HEK293 (cell line): ENCODE results near the gene ZC3H4.

Experiments
- CTCF ChIA-PET: fragments of 350-600 bp; formaldehyde crosslinking; extraction: SDS; loops from one replicate; lab custom pipeline; 2021; ENCODE audit warnings: antibody characterized with exemption; lab: Yijun Ruan, JAX
- POLR2A ChIA-PET: fragments of 300-600 bp; formaldehyde crosslinking; extraction: SDS; loops from one replicate; lab custom pipeline; 2020; ENCODE audit warnings: antibody characterized with exemption, inconsistent platforms; lab: Yijun Ruan, JAX
- H3K27ac ChIP-seq: fragments of 200-500 bp; sonication (Bioruptor generic); 2 replicates; pipeline ENCODE4 v1.5.1; 2014; ENCODE audit warnings: low read depth, low read length, control low read depth, inconsistent platforms; ENCODE audit errors: extremely low read depth
- H3K36me3 ChIP-seq, 2 experiments: fragments of 200-500 bp in 1 of 2; sonication (Bioruptor generic) in 1 of 2; 1 replicate in 1 of 2; 2 replicates in 1 of 2; pipeline ENCODE4 v1.5.1; 2014 to 2017; ENCODE audit warnings: inconsistent platforms in 2 of 2, low read length in 2 of 2; ENCODE audit not compliant: control insufficient read depth in 2 of 2, insufficient read depth in 1 of 2
- H3K4me1 ChIP-seq: fragments of 200-500 bp; sonication (Bioruptor generic); 2 replicates; pipeline ENCODE4 v1.5.1; 2014; ENCODE audit warnings: mild to moderate bottlenecking, low read length, inconsistent platforms; ENCODE audit not compliant: control insufficient read depth, insufficient read depth
- H3K4me3 ChIP-seq: 2 replicates; pipeline ENCODE4 v1.5.1; 2011; ENCODE audit warnings: low read depth, mild to moderate bottlenecking, control low read depth, low read length, moderate library complexity
- H3K9me3 ChIP-seq: fragments of 200-500 bp; sonication (Bioruptor generic); 2 replicates; pipeline ENCODE4 v1.5.1; 2014; ENCODE audit warnings: low read depth, low read length, inconsistent platforms; ENCODE audit not compliant: control insufficient read depth, insufficient read depth
- EGR2 ChIP-seq: fragments of 450-650 bp; formaldehyde crosslinking; IDR thresholded peaks from 2 replicates; pipeline ENCODE4 v1.5.1; 2016; ENCODE audit warnings: low read depth, missing biosample characterization, missing genetic modification characterization
- GLIS1 ChIP-seq: fragments of 450-650 bp; formaldehyde crosslinking; IDR thresholded peaks from 2 replicates; pipeline ENCODE4 v1.5.1; 2016; ENCODE audit warnings: missing biosample characterization, missing genetic modification characterization
- GLIS2 ChIP-seq: fragments of 450-650 bp; formaldehyde crosslinking; IDR thresholded peaks from 2 replicates; pipeline ENCODE4 v1.5.1; 2016; ENCODE audit warnings: missing biosample characterization, missing genetic modification characterization
- KLF1 ChIP-seq: fragments of 450-650 bp; formaldehyde crosslinking; IDR thresholded peaks from 2 replicates; pipeline ENCODE4 v1.5.1; 2016; ENCODE audit warnings: missing biosample characterization, missing genetic modification characterization
- KLF8 ChIP-seq: fragments of 450-650 bp; formaldehyde crosslinking; IDR thresholded peaks from 2 replicates; pipeline ENCODE4 v1.5.1; 2016; ENCODE audit warnings: missing biosample characterization, missing genetic modification characterization
- PATZ1 ChIP-seq: fragments of 450-650 bp; formaldehyde crosslinking; IDR thresholded peaks from 2 replicates; pipeline ENCODE4 v1.5.1; 2016; ENCODE audit warnings: missing biosample characterization, missing genetic modification characterization
- PRDM1 ChIP-seq: fragments of 450-650 bp; formaldehyde crosslinking; IDR thresholded peaks from 2 replicates; pipeline ENCODE4; 2016; ENCODE audit warnings: missing biosample characterization, missing genetic modification characterization
- PRDM10 ChIP-seq: fragments of 450-650 bp; formaldehyde crosslinking; IDR thresholded peaks from 2 replicates; pipeline ENCODE4 v1.5.1; 2016; ENCODE audit warnings: missing biosample characterization, missing genetic modification characterization
- ZBTB10 ChIP-seq: fragments of 450-650 bp; formaldehyde crosslinking; IDR thresholded peaks from 2 replicates; pipeline ENCODE4 v1.5.1; 2016; ENCODE audit warnings: missing biosample characterization, missing genetic modification characterization
- ZBTB20 ChIP-seq: fragments of 450-650 bp; formaldehyde crosslinking; IDR thresholded peaks from 2 replicates; pipeline ENCODE4 v1.5.1; 2016; ENCODE audit warnings: missing biosample characterization, missing genetic modification characterization
- ZBTB8A ChIP-seq: fragments of 450-650 bp; formaldehyde crosslinking; IDR thresholded peaks from 2 replicates; pipeline ENCODE4 v1.5.1; 2016; ENCODE audit warnings: missing biosample characterization, missing genetic modification characterization
- ZFHX2 ChIP-seq: fragments of 450-650 bp; formaldehyde crosslinking; conservative IDR thresholded peaks from 2 replicates; pipeline ENCODE4 v1.5.1; 2016; ENCODE audit warnings: missing biosample characterization, missing genetic modification characterization
- ZFP3 ChIP-seq: fragments of 450-650 bp; formaldehyde crosslinking; IDR thresholded peaks from 2 replicates; pipeline ENCODE4 v1.5.1; 2016; ENCODE audit warnings: low read depth, missing biosample characterization, missing genetic modification characterization
- ZNF112 ChIP-seq: fragments of 450-650 bp; formaldehyde crosslinking; IDR thresholded peaks from 2 replicates; pipeline ENCODE4 v1.5.0; 2017; ENCODE audit warnings: missing biosample characterization, missing genetic modification characterization
- ZNF140 ChIP-seq: fragments of 450-650 bp; formaldehyde crosslinking; IDR thresholded peaks from 2 replicates; pipeline ENCODE4 v1.5.1; 2016; ENCODE audit warnings: missing biosample characterization, missing genetic modification characterization
- ZNF18 ChIP-seq: fragments of 450-650 bp; formaldehyde crosslinking; IDR thresholded peaks from 2 replicates; pipeline ENCODE4 v1.5.1; 2016; ENCODE audit warnings: missing biosample characterization, missing genetic modification characterization
- ZNF184 ChIP-seq: fragments of 450-650 bp; IDR thresholded peaks from 2 replicates; pipeline ENCODE4 v1.5.1; 2018; ENCODE audit warnings: missing biosample characterization, mild to moderate bottlenecking, missing genetic modification characterization
- ZNF610 ChIP-seq: fragments of 450-650 bp; formaldehyde crosslinking; IDR thresholded peaks from 2 replicates; pipeline ENCODE4 v1.5.1; 2016; ENCODE audit warnings: missing biosample characterization, missing genetic modification characterization, borderline replicate concordance
- ZNF621 ChIP-seq: fragments of 450-650 bp; formaldehyde crosslinking; IDR thresholded peaks from 2 replicates; pipeline ENCODE4 v1.5.1; 2017; ENCODE audit warnings: missing biosample characterization, missing genetic modification characterization
- ZNF660 ChIP-seq: fragments of 450-650 bp; IDR thresholded peaks from 2 replicates; pipeline ENCODE4 v1.5.1; 2018; ENCODE audit warnings: missing biosample characterization, mild to moderate bottlenecking, missing genetic modification characterization
- ZNF677 ChIP-seq: fragments of 450-650 bp; IDR thresholded peaks from 2 replicates; pipeline ENCODE4 v1.5.0; 2018; ENCODE audit warnings: missing biosample characterization, mild to moderate bottlenecking, missing genetic modification characterization, moderate library complexity
- ZNF704 ChIP-seq: fragments of 450-650 bp; formaldehyde crosslinking; IDR thresholded peaks from 2 replicates; pipeline ENCODE4 v1.5.1; 2016; ENCODE audit warnings: missing biosample characterization, missing genetic modification characterization
- ZNF776 ChIP-seq: fragments of 450-650 bp; formaldehyde crosslinking; IDR thresholded peaks from 2 replicates; pipeline ENCODE4 v1.5.0; 2017; ENCODE audit warnings: missing biosample characterization, missing genetic modification characterization, borderline replicate concordance
- ZNF777 ChIP-seq: fragments of 450-650 bp; formaldehyde crosslinking; IDR thresholded peaks from 2 replicates; pipeline ENCODE4 v1.5.1; 2017; ENCODE audit warnings: missing biosample characterization, missing genetic modification characterization, borderline replicate concordance
- ZNF785 ChIP-seq: fragments of 450-650 bp; formaldehyde crosslinking; IDR thresholded peaks from 2 replicates; pipeline ENCODE4 v1.5.1; 2016; ENCODE audit warnings: missing biosample characterization, missing genetic modification characterization

The ZC3H4 gene

GRCh38 chr19:47111682-47112165 lies 1.9 kb downstream of the ZC3H4 start (continued):
- TF ChIP-seq GLIS1 (tag by site-specific recombination) (peak; percentile 91), ZNF660 (peak; percentile 28; the same call in 1 of the 2 replicates), ZNF18 (0 out of 2 replicates have a peak, but pooled peaks have one; percentile 6), ZNF610 (peak; percentile 30; the same call in 1 of the 2 replicates)

- Histone ChIP-seq H3K4me3 (peak overlapping the region; percentile 74), H3K27ac (peak overlapping the region; percentile 100), H3K4me1 (peaks cover 37% of the 10 kb centered on the region), H3K9me3 (no peaks in the 10 kb centered on the region), H3K36me3 (peaks cover 5 to 37% of the 10 kb centered on the region in 2 experiments; a peak in 1 of 3 replicates)
- POLR2A ChIA-PET = interaction anchor here (0.6 to 3.4 kb wide), 4 partner anchors 12 to 41 kb away, joined by 3 to 86 read pairs (median 8); partner anchors contain the start of gene SAE1
- peak; percentile 85 for TF ChIP-seq EGR2 (tag by site-specific recombination)
- TF ChIP-seq ZFHX2 = peak; percentile 84
- TF ChIP-seq ZNF112 = no peak
- TF ChIP-seq ZBTB10 = peak; percentile 77
- TF ChIP-seq ZBTB8A (tag by site-specific recombination) = peak; percentile 53; the same call in 1 of the 2 replicates
- no peak for TF ChIP-seq ZNF785 (tag by site-specific recombination)
- TF ChIP-seq PRDM1 (tag by site-specific recombination) = peak; percentile 82
- TF ChIP-seq ZNF777 (tag by site-specific recombination) = no peak
- peak; percentile 48; the same call in 1 of the 2 replicates for TF ChIP-seq ZBTB20 (tag by site-specific recombination)
- no peak for TF ChIP-seq ZNF704 (tag by site-specific recombination)
- TF ChIP-seq KLF1 = peak; percentile 41; the same call in 1 of the 2 replicates
- TF ChIP-seq PATZ1 (tag by site-specific recombination) = peak; percentile 36; the same call in 1 of the 2 replicates
- TF ChIP-seq ZNF677 (tag by site-specific recombination) = no peak
- TF ChIP-seq GLIS2 (tag by site-specific recombination) = peak; percentile 47
- no peak for TF ChIP-seq ZNF184 (tag by site-specific recombination)
- TF ChIP-seq PRDM10 = 0 out of 2 replicates have a peak, but pooled peaks have one; percentile 25
- no peak for TF ChIP-seq ZNF140 (tag by site-specific recombination)
- peak; percentile 36; the same call in 1 of the 2 replicates for TF ChIP-seq KLF8 (tag by site-specific recombination)
- TF ChIP-seq ZNF776 (tag by site-specific recombination) = no peak
- TF ChIP-seq ZNF621 (tag by site-specific recombination) = no peak
- TF ChIP-seq ZFP3 = no peak
- CTCF ChIA-PET = interaction anchor here (0.6 to 1.1 kb wide), 3 partner anchors 8 to 165 kb away, joined by 4 to 7 read pairs (median 5); no protein-coding TSS in a partner anchor
Observed at GRCh38 chr19:47111006-47111621, 2.5 kb downstream of the ZC3H4 start.
